Measurements from ENCODE around the gene CSF1R.

The CSF1R gene

GRCh38 chr5:150121448-150122157 lies 35.2 kb upstream of the CSF1R start:
- H3K36me3 ChIP-seq (ENCODE audit: low read depth), result no peaks in the 10 kb centered on the region
- TF ChIP-seq, protein P1, sequence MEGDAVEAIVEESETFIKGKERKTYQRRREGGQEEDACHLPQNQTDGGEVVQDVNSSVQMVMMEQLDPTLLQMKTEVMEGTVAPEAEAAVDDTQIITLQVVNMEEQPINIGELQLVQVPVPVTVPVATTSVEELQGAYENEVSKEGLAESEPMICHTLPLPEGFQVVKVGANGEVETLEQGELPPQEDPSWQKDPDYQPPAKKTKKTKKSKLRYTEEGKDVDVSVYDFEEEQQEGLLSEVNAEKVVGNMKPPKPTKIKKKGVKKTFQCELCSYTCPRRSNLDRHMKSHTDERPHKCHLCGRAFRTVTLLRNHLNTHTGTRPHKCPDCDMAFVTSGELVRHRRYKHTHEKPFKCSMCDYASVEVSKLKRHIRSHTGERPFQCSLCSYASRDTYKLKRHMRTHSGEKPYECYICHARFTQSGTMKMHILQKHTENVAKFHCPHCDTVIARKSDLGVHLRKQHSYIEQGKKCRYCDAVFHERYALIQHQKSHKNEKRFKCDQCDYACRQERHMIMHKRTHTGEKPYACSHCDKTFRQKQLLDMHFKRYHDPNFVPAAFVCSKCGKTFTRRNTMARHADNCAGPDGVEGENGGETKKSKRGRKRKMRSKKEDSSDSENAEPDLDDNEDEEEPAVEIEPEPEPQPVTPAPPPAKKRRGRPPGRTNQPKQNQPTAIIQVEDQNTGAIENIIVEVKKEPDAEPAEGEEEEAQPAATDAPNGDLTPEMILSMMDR (IDR thresholded peaks at IDR 0.05; ENCODE audit: poor library complexity, severe bottlenecking), result no peak

GRCh38 chr5:150120617-150121447 lies 34.5 kb upstream of the CSF1R start:
- no peaks in the 10 kb centered on the region for H3K4me1 ChIP-seq (ENCODE audit: insufficient read depth, poor library complexity, severe bottlenecking)
- TF ChIP-seq, protein P1 (IDR thresholded peaks at IDR 0.05; ENCODE audit: poor library complexity, severe bottlenecking), result no peak
- ATAC-seq (ENCODE audit: low read depth), result no peak
- H3K36me3 ChIP-seq (ENCODE audit: low read depth), result no peaks in the 10 kb centered on the region
- H3K9me3 ChIP-seq (ENCODE audit: severe bottlenecking), result no peaks in the 10 kb centered on the region
- DNase-seq (ENCODE audit: low spot score), result peak; percentile 65
- no peak overlapping the region for H3K4me3 ChIP-seq (ENCODE audit: severe bottlenecking)
- no peak overlapping the region for H3K27ac ChIP-seq (ENCODE audit: poor library complexity, severe bottlenecking)
- H3K27me3 ChIP-seq (ENCODE audit: insufficient read depth, poor library complexity, severe bottlenecking), result no peaks in the 10 kb centered on the region

More at GRCh38 chr5:150121448-150122157, 35.2 kb upstream of the CSF1R start:
- no peaks in the 10 kb centered on the region for H3K4me1 ChIP-seq (ENCODE audit: insufficient read depth, poor library complexity, severe bottlenecking)
- H3K4me3 ChIP-seq (ENCODE audit: severe bottlenecking), result no peak overlapping the region
- H3K27me3 ChIP-seq (ENCODE audit: insufficient read depth, poor library complexity, severe bottlenecking), result no peaks in the 10 kb centered on the region
- ATAC-seq (ENCODE audit: low read depth) (no peak), DNase-seq (ENCODE audit: low spot score) (peak; percentile 37)
- no peak overlapping the region for H3K27ac ChIP-seq (ENCODE audit: poor library complexity, severe bottlenecking)
- H3K9me3 ChIP-seq (ENCODE audit: severe bottlenecking), result no peaks in the 10 kb centered on the region

- H3K36me3 ChIP-seq (ENCODE audit: low read depth), result no peaks in the 10 kb centered on the region
- TF ChIP-seq, protein P1 (IDR thresholded peaks at IDR 0.05; ENCODE audit: poor library complexity, severe bottlenecking), result no peak
- no peak overlapping the region for H3K4me3 ChIP-seq (ENCODE audit: severe bottlenecking)
- no peaks in the 10 kb centered on the region for H3K9me3 ChIP-seq (ENCODE audit: severe bottlenecking)
- no peaks in the 10 kb centered on the region for H3K4me1 ChIP-seq (ENCODE audit: insufficient read depth, poor library complexity, severe bottlenecking)
- H3K27ac ChIP-seq (ENCODE audit: poor library complexity, severe bottlenecking), result no peak overlapping the region
- DNase-seq (ENCODE audit: low spot score), result peak; percentile 36
- H3K27me3 ChIP-seq (ENCODE audit: insufficient read depth, poor library complexity, severe bottlenecking), result no peaks in the 10 kb centered on the region
- ATAC-seq (ENCODE audit: low read depth), result no peak
Measured at GRCh38 chr5:150120062-150120441, 33.7 kb upstream of the CSF1R start.

- no peaks in the 10 kb centered on the region for H3K36me3 ChIP-seq (ENCODE audit: low read depth)
- H3K9me3 ChIP-seq (ENCODE audit: severe bottlenecking), result no peaks in the 10 kb centered on the region
- no peak for ATAC-seq (ENCODE audit: low read depth)
Measured at GRCh38 chr5:150119421-150120061, 33.2 kb upstream of the CSF1R start.

More at GRCh38 chr5:150119421-150120061, 33.2 kb upstream of the CSF1R start:
- peak; percentile 51 for DNase-seq (ENCODE audit: low spot score)
- no peak overlapping the region for H3K4me3 ChIP-seq (ENCODE audit: severe bottlenecking)
- no peaks in the 10 kb centered on the region for H3K27me3 ChIP-seq (ENCODE audit: insufficient read depth, poor library complexity, severe bottlenecking)
- H3K27ac ChIP-seq (ENCODE audit: poor library complexity, severe bottlenecking), result no peak overlapping the region
- TF ChIP-seq, protein P1 (IDR thresholded peaks at IDR 0.05; ENCODE audit: poor library complexity, severe bottlenecking), result no peak
- no peaks in the 10 kb centered on the region for H3K4me1 ChIP-seq (ENCODE audit: insufficient read depth, poor library complexity, severe bottlenecking)
